H54 (cell line): Measurements from ENCODE around the gene ANAPC4.
"Not testable (repeated sequence)": the region's sequence is repeated elsewhere in the genome, so short reads cannot be mapped to it uniquely, and the experiment has no call there.

Experiments used
- DNase-seq: peaks from one replicate; pipeline ENCODE4 v3.0.0; 2011; ENCODE audit warnings: low spot score, mixed read lengths; ENCODE audit not compliant: insufficient read length
- FAIRE-seq: peaks from 3 replicates; lab custom pipeline; 2011; peaks lifted over from hg19 to GRCh38; lab: Jason Lieb, UNC
- POLR2A ChIP-seq: IDR thresholded peaks from 2 replicates; pipeline ENCODE4 v1.6.1; 2011; ENCODE audit warnings: low read depth, mild to moderate bottlenecking, low read length

ANAPC4 gene, protein sequence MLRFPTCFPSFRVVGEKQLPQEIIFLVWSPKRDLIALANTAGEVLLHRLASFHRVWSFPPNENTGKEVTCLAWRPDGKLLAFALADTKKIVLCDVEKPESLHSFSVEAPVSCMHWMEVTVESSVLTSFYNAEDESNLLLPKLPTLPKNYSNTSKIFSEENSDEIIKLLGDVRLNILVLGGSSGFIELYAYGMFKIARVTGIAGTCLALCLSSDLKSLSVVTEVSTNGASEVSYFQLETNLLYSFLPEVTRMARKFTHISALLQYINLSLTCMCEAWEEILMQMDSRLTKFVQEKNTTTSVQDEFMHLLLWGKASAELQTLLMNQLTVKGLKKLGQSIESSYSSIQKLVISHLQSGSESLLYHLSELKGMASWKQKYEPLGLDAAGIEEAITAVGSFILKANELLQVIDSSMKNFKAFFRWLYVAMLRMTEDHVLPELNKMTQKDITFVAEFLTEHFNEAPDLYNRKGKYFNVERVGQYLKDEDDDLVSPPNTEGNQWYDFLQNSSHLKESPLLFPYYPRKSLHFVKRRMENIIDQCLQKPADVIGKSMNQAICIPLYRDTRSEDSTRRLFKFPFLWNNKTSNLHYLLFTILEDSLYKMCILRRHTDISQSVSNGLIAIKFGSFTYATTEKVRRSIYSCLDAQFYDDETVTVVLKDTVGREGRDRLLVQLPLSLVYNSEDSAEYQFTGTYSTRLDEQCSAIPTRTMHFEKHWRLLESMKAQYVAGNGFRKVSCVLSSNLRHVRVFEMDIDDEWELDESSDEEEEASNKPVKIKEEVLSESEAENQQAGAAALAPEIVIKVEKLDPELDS

DNA sequence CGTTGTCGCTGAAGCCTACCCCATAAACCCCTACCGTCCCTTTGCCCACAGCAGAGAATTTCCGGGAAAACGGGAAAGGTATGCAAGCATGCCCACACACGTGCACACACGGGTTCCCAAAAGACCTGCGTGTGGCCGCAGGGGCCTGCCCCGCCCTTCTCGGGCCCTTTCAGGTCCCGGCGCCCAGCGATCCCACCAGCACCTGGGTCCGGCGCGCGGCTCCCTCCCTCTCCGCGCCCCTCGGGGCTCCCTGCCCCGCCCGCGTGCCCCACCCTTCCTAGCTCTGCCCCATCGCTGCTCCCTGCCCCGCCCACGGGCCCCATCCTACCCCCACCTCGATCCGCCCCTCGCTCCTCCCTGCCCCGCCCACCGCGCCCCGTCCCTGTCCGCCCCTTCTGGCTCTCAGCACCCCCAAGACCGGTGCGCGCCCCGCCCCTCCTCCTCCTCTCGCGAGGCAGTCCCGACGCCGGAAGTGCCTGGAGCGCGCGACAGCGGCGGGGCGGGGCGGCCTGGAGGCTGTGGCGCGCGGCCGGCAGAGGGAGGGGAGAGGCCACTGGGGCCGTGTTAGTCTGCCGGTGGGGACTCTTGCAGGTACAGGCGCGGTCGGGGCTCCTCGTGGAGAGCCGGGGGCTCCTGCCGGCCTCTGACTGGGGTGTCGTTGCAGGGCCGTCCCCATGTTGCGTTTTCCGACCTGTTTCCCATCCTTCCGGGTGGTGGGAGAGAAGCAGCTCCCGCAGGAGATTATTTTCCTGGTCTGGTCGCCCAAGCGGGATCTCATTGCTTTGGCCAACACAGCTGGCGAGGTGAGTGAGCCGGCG is at the start of gene ANAPC4:
ANAPC4 (plus strand) TSS at position 510 of the 818 bp plus-strand sequence; CDS start at position 675, 165 bp downstream.
- peak; percentile 85 for TF ChIP-seq POLR2A
- FAIRE-seq (no peak), DNase-seq (peak; percentile 74)

DNA sequence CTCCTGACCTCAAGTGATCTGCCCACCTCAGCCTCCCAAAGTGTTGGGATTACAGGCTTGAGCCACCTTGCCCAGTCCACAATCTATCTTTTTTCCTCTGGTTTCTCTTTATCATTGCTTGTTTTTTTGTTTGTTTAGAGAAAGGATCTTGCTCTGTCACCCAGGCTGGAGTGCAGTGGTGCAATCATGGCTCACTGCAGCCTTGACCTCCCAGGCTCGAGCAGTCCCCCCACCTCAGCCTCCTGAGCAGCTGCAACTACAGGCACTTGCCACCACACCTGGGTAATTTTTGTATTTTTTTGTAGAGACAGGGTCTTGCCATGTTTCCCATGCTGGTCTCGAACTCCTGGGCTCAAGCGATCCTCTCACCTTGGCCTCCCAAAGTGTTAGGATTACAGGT is 48.6 kb upstream of the ANAPC4 start:
- DNase-seq, FAIRE-seq: not testable (repeated sequence)

DNA sequence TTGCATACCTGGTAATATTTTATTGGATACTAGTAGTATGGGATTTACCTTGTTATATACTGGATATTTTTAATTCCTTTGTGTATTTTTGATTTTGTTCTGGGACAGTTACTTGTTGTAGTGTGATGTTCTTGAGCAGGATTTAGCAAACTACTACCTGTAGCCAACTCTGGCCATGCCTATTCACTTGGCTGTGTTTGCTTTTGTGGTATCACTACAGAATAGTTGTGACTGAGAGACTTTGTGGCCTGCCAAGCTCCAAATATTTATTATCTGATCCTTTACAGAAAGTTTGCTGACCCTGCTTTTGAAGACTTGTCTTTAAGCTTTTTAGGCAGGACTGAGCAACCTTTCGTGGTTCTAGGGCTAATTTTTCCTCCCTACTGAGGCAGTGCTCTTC is 46.7 kb upstream of the ANAPC4 start:
- no peak for DNase-seq
- no peak for FAIRE-seq
- TF ChIP-seq POLR2A: no peak

DNA sequence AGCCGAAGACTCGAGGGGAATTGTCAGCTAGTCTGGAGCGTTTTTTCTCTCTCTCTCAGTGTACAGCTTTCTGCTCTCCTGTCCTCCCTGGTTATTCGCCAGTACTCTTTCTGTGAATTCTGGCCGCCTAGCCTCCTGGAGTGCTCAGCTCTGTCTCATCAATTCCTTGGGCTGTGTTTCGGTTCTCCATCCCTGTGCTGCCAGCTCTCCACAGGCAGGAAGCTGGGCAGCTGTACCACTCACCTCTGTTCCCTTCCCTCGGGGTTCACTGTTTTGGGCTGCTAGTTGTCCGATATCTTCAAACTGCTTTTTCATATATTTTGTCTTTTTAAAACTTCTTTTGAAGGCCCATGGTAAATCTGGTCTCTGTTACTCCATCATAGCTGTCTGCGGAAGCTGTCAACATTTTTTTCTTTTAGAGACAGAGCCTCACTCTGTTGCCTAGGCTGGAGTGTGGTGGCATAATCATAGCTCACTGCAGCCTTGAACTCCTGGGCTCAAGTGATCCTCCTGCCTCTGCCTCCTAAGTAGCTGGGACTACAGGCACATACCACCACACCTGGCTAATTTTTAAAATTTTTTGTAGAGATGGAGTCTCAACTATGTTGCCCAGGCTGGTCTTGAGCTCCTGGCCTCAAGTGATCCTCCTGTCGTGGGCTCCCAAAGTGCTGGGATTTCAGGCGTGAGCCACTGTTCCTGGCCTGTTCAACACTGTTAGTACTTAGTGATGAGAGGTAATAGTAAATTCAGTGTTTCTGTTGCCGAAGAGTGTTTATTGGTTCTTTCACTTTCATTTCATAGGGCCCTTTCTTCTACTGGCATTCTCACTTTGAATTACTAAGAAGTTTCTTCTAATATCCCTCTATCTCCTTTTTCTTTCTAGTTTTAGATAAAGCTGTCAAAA is 45.9 kb upstream of the ANAPC4 start:
- no peak for TF ChIP-seq POLR2A
- DNase-seq (no peak), FAIRE-seq (no peak)

DNA sequence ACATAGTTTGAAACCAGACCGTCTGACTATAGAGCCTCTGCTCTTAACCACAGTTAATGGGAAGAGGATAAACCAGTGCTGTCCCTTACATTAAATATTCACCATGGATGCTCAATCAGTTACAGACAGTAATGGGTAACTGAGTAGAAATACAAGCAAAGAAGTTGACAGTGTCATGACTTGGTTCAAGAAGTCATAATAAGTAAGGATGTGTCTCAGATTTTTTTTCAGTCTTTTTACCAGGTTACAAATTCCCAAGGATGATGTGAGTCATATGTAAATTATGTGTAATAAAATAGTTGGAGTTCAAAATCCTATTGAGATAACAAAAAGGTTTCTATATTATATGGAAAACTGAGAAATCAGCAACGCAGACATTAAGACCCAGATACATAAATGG is 33.4 kb upstream of the ANAPC4 start:
- DNase-seq (no peak), FAIRE-seq (no peak)
- no peak for TF ChIP-seq POLR2A

DNA sequence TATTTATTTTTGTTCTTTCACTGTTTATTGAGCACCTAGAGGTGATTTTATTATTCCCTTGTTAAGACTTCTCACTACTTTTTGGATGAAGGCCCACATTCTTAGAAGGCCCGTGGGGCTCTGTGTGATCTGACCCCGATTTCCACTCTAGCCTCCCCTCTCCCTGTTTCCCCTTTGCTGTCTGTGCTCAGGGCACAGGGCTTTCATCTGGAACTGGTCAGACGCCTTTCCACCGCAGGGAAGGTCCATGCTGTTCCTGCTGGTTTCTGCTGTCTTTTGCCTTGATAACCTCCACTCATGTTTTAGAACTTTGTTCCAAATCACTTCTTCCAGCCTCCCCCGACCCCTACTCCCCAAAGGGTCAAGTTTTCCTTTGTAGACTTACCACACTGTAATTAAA is 31.3 kb upstream of the ANAPC4 start:
- FAIRE-seq: no peak
- TF ChIP-seq POLR2A: no peak

DNA sequence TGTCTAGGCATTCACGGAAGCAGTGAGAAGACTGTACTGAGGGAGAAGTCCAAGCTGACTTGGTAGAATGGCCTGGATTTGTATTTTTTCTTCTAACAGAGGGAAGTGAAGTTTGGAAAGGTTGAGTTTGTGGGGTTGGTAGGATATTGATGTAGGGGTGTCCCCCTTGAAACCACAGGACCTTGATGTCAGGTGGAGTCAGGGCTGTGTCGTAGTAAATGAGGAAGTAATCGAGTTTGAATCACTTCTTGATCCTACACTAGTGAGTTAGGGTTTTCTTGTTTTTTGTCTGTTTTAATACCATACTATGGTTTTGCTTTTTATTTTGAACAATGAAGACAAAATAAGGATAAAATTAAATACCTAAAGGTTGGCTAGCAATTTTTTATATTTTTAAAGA is 30.1 kb upstream of the ANAPC4 start:
- TF ChIP-seq POLR2A: no peak
- FAIRE-seq (no peak), DNase-seq (no peak)

More for the DNA sequence above, 31.3 kb upstream of the ANAPC4 start:
- DNase-seq: no peak

DNA sequence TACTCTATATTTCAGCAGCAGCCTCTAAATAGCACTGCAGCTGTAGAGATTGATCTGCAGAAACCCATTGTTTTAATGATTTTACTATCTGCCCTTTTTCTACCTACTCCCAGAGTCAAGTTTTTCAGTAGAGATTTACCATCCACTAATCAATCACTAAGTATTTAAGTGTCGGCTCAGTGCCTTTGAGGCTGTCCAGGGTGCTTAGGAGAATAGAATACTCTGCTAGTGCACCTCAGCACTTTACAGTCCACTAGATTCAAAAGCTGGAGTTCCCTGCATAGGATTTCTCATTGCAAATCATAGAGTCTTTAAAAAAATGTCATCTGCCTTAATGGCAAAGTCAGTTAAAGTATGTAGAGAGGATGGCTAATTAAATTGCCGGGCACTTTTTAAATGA is 29.6 kb upstream of the ANAPC4 start:
- FAIRE-seq (no peak), DNase-seq (no peak)
- no peak for TF ChIP-seq POLR2A

DNA sequence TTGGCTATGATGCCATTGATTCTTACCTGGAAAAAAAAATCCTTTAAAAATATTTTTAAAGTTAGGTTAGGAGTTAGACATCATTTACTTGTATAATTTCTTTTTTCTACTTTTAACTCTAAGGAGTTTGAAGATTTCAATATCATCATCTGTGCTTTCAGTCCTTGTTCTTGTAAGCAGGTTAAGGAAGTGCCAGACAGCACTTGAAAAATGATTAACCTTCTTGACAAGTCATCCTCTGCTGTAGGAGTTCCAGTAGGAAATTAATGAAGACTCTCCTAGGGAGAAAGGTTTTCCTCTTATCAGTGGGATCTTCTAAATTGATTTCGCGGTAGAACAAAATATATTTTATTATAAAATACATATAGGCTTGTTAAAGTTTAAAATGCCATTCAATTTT is 29.1 kb upstream of the ANAPC4 start:
- DNase-seq: no peak
- FAIRE-seq: no peak
- no peak for TF ChIP-seq POLR2A

DNA sequence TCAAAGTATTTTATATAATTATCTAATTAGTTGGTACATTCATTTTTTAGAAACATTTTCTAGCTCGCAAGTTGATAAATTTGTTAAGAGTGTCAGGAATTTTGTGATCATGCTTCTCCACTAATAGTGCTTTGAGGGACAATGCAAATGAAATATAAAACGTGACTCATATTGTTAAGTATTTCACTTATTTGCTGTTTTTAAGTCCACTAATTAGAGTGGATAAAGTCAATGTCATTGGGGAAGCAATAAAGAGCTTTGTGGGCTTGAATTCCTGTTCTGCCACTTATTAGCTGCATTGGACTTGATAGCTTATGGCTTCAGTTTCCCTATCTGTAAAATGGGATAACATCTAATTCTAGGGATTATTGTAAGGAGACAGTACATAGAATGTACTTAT is 26.5 kb upstream of the ANAPC4 start:
- no peak for DNase-seq
- TF ChIP-seq POLR2A: no peak
- no peak for FAIRE-seq

DNA sequence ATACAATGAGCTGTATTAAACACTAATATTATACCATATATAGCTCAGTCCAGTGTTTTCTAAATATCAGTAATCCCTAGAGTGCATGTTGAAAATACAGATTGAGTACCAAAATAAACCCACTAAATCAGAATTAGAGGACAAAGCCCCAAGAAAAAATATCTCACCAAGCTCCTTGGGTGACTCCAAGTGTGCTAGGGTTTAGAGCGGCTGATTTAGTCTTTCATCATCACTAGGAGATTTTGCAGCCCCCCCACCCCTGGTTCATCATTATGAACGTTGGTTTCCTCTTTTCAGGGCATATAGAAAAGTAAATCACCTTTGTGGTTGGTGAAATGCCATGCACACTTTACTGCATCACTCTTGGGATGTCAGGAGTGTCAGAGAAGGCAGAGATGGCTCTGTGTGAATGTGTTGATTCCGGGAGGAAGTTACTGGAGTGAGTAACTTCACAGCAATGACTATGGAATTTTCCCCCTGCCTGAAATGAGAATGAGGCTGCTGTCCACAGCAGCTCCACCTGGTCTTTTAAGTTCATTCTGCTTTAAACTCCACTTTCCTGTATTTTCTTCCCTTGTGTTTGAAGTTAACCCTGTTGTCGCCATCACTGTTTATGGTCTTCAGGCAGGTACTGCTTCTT is 25.2 kb upstream of the ANAPC4 start:
- FAIRE-seq (peak; percentile 90), DNase-seq (peak; percentile 18)
- TF ChIP-seq POLR2A: no peak

DNA sequence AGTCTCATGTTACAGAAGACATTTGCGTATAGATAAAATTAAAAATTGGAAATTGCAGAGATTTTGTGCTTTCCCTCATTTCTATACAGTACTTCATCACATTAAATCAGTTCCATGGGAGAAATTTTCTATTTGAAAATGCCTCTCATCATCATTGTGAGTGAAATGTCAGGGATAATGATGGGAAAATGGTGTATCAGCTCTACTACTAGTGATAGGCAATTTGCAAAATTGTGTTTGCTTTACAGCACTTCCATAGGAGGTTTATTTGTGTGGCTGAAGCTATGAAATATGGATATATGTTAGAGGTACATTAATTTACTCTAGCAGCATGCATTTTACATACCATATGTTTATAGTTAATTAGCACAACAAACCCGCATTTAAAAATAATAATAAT is 21.0 kb upstream of the ANAPC4 start:
- FAIRE-seq (no peak), DNase-seq (no peak)
- no peak for TF ChIP-seq POLR2A
